Endothelial cell of coronary artery (primary cell): ENCODE data around the gene KCNK1. TPM values are rescaled to one million over a fixed set of nuclear protein-coding genes. Genes with fewer than 3 reads are reported as not detected.

Source experiments
- total RNA-seq: library from RNA; depleted of rRNA; stranded (reverse); fragments of >200 nt; gene quantifications from 2 replicates; pipeline ENCODE4 v1.2.3, GENCODE V29; 2014

KCNK1 gene
- total RNA-seq, result 0.19 and 0.45 TPM in 2 replicates

GRCh38 chr1:233613252-233614172, at the start of gene KCNK1:
Gene KCNK1 (plus strand): TSS chr1:233614106. CDS start chr1:233614172, 66 bp downstream.

